ENCODE measurements around the gene SELENON.

Gene SELENON

GRCh38 chr1:25805863-25806225, 5.9 kb downstream of the SELENON start:
- H3K4me3 ChIP-seq (ENCODE audit: low read depth, low read length): no peak overlapping the region
- no peak for DNase-seq (ENCODE audit: low read depth)
- no peak for TF ChIP-seq CTCF (conservative IDR thresholded peaks at IDR 0.05; ENCODE audit: low read depth, low read length)

GRCh38 chr1:25806418-25806817, 6.4 kb downstream of the SELENON start:
- no peak for DNase-seq (ENCODE audit: low read depth)
- no peak for TF ChIP-seq CTCF (conservative IDR thresholded peaks at IDR 0.05; ENCODE audit: low read depth, low read length)
- no peak overlapping the region for H3K4me3 ChIP-seq (ENCODE audit: low read depth, low read length)

- no peak for TF ChIP-seq CTCF (conservative IDR thresholded peaks at IDR 0.05; ENCODE audit: low read depth, low read length)
- no peak for DNase-seq (ENCODE audit: low read depth)
- no peak overlapping the region for H3K4me3 ChIP-seq (ENCODE audit: low read depth, low read length)
These were observed 7.7 kb downstream of the SELENON start for GRCh38 chr1:25807480-25808390.

GRCh38 chr1:25808481-25809244, 8.7 kb downstream of the SELENON start:
- no peak for DNase-seq (ENCODE audit: low read depth)
- TF ChIP-seq CTCF (conservative IDR thresholded peaks at IDR 0.05; ENCODE audit: low read depth, low read length): no peak
- no peak overlapping the region for H3K4me3 ChIP-seq (ENCODE audit: low read depth, low read length)

GRCh38 chr1:25809283-25809926, 9.4 kb downstream of the SELENON start:
- no peak for DNase-seq (ENCODE audit: low read depth)
- H3K4me3 ChIP-seq (ENCODE audit: low read depth, low read length): no peak overlapping the region
- TF ChIP-seq CTCF (conservative IDR thresholded peaks at IDR 0.05; ENCODE audit: low read depth, low read length): no peak

GRCh38 chr1:25809929-25810328, 9.9 kb downstream of the SELENON start:
- peak; percentile 8 for TF ChIP-seq CTCF (conservative IDR thresholded peaks at IDR 0.05; ENCODE audit: low read depth, low read length)
- no peak for DNase-seq (ENCODE audit: low read depth)
- no peak overlapping the region for H3K4me3 ChIP-seq (ENCODE audit: low read depth, low read length)

Measured in choroid plexus epithelial cell (primary cell).